GM04504 (cell line): ENCODE data around the gene PAIP2B.
A peak's percentile ranks its signal among the peaks of the same experiment; 100 is the strongest.
"Not testable (repeated sequence)": the region's sequence is repeated elsewhere in the genome, so short reads cannot be mapped to it uniquely, and the experiment has no call there.

Experiments
- DNase-seq: peaks from one replicate; pipeline ENCODE4 v3.0.0-alpha.2; 2012; ENCODE audit warnings: low read depth

The PAIP2B gene

DNA sequence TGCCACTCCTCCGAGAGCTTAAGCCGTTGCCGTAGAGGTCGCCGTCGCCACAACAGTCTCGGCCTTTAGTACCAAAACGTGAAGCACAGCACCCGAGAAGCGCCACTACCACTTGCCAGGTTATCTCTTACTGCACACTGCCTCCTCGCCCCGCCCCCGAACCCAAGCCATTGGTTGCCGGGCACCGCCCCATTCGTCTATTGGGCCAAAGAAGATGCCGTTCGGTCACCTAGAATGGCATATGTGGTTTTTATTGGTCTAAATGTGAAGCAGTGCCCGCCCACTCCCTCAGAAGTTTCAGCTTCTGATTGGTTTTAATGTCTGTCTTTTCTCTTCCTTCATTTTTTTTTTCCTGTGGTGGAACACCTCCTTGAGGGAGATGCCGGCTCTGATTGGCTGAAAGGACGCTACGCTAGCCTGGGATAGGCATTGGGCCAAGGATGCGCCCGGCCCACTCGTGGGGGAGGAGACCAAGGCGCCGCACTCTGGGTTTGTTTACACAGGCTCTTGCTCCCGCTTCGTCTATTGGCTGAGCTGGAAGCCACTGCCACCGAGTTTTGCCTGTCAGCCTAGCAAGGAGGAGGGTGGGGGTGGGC, at the start of gene PAIP2B:
Gene PAIP2B (minus strand): TSS at position 139 of the 596 bp plus-strand sequence. CDS start 24,514 bp downstream, outside the sequence.
- peak; percentile 97 for DNase-seq

GRCh38 chr2:71275939-71276310, 49.0 kb upstream of the PAIP2B start:
- no peak for DNase-seq

GRCh38 chr2:71269511-71270090, 42.7 kb upstream of the PAIP2B start:
- no peak for DNase-seq

DNA sequence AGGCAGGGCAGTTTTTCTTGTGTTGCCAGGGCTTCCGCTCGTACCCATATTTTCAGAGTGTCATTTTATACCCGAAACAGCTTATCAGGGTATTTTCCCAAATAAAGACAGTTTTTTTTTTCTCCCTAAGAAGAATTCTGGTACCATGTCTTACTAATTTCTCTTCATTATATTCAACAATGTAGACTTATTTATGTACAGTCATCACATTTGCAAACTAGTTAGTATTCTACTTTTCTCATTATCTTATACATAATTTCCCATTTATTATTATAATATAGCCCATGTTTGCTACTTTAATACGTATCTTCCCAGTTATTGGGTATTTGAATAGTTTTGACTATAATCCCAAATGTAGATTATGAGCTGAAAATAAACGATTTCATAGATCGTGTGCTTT, 36.5 kb upstream of the PAIP2B start:
- no peak for DNase-seq

DNA sequence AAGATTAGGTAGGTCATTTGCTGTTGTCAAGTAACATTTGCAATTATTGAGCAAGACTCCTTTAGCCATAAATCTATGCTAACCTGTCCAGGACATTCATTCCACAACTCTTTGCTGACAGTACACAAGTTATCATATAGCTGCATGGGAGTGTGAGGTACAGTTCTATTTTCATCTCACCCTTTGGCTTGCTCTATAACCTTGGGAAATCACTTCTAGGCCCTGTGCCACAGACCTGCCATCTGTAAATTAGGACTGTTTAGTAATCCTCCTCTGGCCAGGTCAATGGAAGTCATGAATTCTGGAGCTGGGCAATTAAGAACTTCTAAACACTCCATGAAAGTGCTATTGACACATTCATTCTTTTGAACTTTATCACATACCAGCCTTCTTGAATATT, 34.6 kb upstream of the PAIP2B start:
- DNase-seq: no peak

- DNase-seq: no peak
Observed at GRCh38 chr2:71256421-71256820, 29.5 kb upstream of the PAIP2B start.

DNA sequence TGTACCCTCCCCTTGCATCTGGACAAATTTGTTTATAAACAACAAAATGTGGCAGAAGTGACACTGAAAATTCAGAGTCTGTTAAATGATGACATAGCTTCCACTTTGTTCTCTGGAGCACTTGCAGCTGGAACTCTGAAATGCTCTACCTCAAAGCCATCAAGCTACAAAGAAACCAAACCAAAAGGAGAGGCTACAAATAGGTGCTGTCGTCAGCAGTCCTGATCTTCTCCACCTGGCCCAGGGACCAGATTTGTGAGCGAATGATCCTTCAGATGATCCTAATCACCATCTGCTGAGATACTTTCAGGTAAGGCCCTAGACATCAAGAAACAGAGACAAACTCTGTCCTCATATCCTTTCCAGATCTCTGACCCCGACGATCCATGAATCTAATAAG, 27.9 kb upstream of the PAIP2B start:
- DNase-seq: no peak

GRCh38 chr2:71254078-71254477, 27.2 kb upstream of the PAIP2B start:
- no peak for DNase-seq

DNA sequence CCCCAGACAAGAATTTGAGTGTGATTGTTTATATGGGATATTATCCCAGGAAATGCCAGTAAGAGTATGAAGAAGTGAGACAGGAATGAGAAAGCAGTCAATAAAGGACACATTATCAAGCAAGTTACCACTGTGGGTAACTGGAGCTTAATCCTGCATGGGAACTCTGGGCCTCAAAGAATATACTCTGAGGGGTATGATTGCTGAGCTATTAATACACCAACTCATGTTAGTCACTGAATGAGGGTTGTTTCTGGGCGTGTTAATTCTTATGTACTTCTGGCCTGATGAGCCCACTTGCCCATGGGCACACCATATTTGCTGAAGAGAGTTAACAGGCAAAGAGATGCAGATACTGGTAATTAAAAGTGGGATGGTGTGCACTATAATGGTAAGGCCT, 26.6 kb upstream of the PAIP2B start:
- DNase-seq: no peak

DNA sequence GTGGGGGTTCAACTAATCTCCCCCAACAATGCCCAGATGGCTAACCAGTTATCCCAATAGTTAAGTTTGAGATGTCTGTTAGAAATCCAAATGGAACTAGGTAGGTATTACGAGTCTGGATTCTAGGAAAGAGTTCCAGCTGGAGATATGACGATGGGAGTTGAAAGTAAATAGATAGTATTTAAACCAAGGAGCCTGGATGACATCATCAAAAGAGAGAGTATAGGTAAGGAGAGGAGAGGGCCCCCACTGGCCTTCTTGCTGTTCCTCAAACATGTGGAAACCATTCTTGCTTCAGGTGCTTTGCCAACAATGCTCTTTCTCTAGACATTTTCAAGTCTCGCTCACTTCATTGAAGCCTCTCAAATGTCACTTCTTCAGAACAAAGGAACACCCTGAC, 26.0 kb upstream of the PAIP2B start:
- no peak for DNase-seq

GRCh38 chr2:71250935-71251334, 24.0 kb upstream of the PAIP2B start:
- no peak for DNase-seq

GRCh38 chr2:71244302-71244660, 17.4 kb upstream of the PAIP2B start:
- no peak for DNase-seq

DNA sequence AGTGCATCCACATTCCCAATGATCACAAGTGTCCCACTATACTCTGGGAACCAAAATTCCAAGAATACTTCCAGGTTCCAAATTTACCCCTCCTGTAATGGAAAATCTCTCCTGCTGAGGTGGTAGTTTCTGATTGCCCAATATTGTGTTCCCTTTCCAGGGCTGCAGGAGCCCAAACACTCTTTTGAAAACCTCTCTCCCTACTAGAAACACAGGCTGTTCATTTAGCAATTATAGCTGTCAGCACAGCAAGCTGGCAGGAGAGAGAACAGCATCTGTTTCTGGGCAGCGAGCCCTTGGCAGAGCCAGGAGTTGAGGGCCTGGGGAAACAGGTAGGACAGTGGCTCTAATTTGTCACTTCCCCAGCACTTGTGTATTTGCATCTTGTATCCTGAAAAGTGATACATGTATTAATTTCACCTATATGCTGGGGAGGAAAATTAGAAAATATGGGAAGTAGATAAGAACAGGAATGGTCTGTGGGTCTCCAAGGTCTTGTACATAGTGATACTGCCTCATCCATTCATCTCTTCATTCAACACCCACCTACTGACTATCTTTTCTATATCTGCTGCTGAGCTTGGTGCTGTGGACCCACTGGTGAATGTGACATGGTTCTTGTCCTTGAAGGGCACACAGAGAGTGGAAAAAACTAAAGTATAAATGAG, 16.9 kb upstream of the PAIP2B start:
- no peak for DNase-seq

DNA sequence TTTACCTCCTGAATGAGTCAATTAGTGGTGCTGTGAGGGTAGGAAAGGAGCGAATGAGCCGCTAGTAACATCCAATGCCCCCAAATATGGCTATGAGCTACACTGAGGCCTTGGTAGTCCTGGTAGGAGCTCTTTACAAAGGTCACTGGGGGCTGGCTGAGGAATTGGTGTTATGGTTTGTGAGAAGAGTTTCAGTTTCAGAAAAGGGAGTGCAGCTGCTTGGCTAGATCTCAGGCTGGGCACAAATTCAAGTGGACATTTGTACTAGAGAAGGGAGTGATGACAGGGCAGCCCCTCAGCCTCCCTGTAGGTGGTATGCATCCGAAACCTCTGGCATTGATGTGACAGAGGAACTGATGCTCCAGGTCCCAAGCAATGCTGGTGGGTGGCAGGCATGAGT, 13.9 kb upstream of the PAIP2B start:
- DNase-seq: no peak

DNA sequence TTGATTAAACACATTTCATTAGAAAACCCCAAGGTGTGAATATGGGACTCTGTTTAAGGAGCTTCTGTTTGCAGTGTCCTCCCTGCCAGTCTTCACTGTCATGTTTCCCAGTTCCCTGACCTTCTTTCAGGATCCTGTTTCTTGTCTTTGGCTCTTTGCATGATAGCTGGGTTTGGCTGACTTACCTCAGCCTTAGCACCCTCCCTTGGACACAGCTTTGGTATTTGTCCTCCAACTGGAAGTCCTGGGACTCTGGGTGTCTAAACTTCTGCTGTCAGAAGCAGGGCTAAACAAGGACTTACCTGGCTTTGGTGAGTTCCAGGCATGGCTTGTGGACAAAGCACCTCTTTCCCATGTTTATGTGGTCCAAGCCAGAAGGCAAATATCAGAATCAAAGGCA, 11.2 kb upstream of the PAIP2B start:
- no peak for DNase-seq

GRCh38 chr2:71235930-71236587, 9.2 kb upstream of the PAIP2B start:
- DNase-seq: no peak

GRCh38 chr2:71233072-71233471, 6.2 kb upstream of the PAIP2B start:
- DNase-seq: not testable (repeated sequence)

GRCh38 chr2:71226096-71226964, 573 bp downstream of the PAIP2B start:
- DNase-seq: no peak

GRCh38 chr2:71224935-71225334, 2.0 kb downstream of the PAIP2B start:
- DNase-seq: no peak

GRCh38 chr2:71224457-71224856, 2.4 kb downstream of the PAIP2B start:
- no peak for DNase-seq

DNA sequence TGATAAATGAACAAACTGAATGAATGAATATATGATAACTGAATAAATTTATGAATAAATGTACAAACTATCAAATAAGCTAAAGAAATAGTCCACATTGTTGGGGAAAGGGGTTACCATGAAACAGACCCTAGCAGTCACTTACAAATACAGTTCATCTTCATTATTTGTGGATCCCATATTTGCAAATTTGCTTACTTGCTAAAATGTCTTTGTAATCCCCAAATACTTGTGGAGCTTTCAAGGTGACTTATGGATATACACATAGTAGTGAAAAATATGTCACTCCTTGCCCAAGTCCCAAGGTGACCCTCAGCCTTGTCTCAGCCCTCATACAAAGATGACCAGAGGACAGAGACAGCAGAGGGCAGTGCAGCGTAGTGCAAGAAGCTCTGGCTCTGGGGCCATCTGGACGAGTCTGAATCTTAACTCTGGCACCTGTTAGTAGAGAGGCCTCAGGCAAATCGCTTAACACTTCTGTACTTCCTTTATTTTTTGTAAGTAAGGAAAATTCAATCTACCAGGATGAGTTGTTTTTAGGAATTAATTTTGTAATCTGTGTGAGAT, 3.1 kb downstream of the PAIP2B start:
- peak; percentile 19 for DNase-seq

GRCh38 chr2:71220743-71221142, 6.2 kb downstream of the PAIP2B start:
- no peak for DNase-seq
